Measurements from ENCODE around the gene SOX8. TPM values are rescaled to one million over a fixed set of nuclear protein-coding genes. Genes with fewer than 3 reads are reported as not detected.

Gene SOX8
- total and polyA plus RNA-seq, 10 of the 15 experiments (the other 5 are each of a cell fraction or from before 2014, with no cell fraction given), result not detected

DNA sequence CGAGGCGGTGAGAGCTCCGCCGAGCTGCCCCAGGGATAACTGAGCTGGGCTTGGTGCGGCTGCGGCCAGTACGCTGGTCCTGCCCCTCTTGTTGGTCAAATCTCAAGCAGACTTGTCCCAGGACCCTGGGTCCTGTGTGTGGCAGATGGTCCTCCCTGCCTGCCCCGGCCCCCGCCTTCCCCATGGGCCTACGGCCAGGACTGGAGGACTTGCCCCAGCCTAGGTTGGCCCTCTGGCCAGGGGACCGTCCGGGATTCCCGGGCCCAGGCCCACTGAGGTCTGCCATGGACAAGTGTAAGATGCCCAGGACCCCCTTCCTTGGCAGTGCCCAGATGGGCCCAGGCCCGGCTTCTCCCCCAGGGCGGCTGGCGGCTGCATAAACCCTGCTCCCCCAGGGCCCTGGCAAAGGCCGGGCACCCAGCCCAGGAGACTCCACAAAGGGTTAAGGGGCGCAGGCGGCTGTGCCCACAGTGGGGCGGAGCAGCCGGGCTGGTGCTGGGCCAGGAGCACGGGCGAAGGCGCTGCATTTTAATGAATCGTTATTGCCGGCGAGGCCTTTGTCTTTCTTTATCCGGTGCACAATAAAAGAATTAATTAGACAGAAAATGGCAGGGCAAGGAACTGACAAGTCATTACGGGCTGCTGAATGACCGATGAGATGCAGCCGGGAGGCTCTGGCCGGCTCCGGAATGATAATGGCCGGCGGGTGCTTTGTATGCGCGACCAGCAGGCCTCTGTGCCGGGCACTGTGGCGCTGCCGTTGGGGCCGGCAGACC lies 9.1 kb downstream of the SOX8 start:
- no peak for DNase-seq (ENCODE audit: low read depth, low spot score)
- intact Hi-C loops (cut with micrococcal nuclease; ENCODE audit: unreplicated experiment), result no loop called here
- H3K9ac ChIP-seq (ENCODE audit: control insufficient read depth, insufficient read depth, low read length), result no peak overlapping the region
- H3K79me2 ChIP-seq (ENCODE audit: control insufficient read depth, insufficient read depth, low read length), result no peaks in the 10 kb centered on the region
- no peaks in the 10 kb centered on the region for H3K4me1 ChIP-seq (ENCODE audit: control insufficient read depth, insufficient read depth, low read length)
- no peak overlapping the region for H3K4me2 ChIP-seq (ENCODE audit: control insufficient read depth, insufficient read depth)
- SMC1A ChIA-PET (ENCODE audit: uncharacterized antibody, unreplicated experiment), result no interaction called here
- H3K36me3 ChIP-seq (ENCODE audit: control insufficient read depth in 2 of 2, insufficient read depth in 2 of 2, low read length in 1 of 2), result no peaks in the 10 kb centered on the region
- no peak overlapping the region for H3K27ac ChIP-seq (ENCODE audit: control insufficient read depth, insufficient read depth)
- CTCF ChIA-PET, result no interaction called here
- TF ChIP-seq POLR2AphosphoS2 (IDR thresholded peaks at IDR 0.05; ENCODE audit: low read depth, low read length), result no peak
- TF ChIP-seq KAT2A (conservative IDR thresholded peaks at IDR 0.05; ENCODE audit: control insufficient read depth, low read depth, low read length), result no peak
- TF ChIP-seq TARDBP (IDR thresholded peaks at IDR 0.05; ENCODE audit: borderline replicate concordance), result no peak
- no peak for TF ChIP-seq STAT1 (conservative IDR thresholded peaks at IDR 0.05)
- TF ChIP-seq, protein P1, sequence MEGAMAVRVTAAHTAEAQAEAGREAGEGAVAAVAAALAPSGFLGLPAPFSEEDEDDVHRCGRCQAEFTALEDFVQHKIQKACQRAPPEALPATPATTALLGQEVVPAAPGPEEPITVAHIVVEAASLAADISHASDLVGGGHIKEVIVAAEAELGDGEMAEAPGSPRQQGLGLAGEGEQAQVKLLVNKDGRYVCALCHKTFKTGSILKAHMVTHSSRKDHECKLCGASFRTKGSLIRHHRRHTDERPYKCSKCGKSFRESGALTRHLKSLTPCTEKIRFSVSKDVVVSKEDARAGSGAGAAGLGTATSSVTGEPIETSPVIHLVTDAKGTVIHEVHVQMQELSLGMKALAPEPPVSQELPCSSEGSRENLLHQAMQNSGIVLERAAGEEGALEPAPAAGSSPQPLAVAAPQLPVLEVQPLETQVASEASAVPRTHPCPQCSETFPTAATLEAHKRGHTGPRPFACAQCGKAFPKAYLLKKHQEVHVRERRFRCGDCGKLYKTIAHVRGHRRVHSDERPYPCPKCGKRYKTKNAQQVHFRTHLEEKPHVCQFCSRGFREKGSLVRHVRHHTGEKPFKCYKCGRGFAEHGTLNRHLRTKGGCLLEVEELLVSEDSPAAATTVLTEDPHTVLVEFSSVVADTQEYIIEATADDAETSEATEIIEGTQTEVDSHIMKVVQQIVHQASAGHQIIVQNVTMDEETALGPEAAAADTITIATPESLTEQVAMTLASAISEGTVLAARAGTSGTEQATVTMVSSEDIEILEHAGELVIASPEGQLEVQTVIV (IDR thresholded peaks at IDR 0.05; ENCODE audit: borderline replicate concordance, partially characterized antibody), result no peak
- TF ChIP-seq CBX5 (IDR thresholded peaks at IDR 0.05; ENCODE audit: low read depth), result no peak
- no peak for TF ChIP-seq PML (IDR thresholded peaks at IDR 0.05; ENCODE audit: low read length)
- BruUV-seq (replicated peaks), result no TSS peak
- no peaks in the 10 kb centered on the region for H4K20me1 ChIP-seq (ENCODE audit: control insufficient read depth, insufficient read depth)
- H3K27me3 ChIP-seq (replicated peaks in 1 of 2; ENCODE audit: control insufficient read depth in 2 of 2, insufficient read depth in 2 of 2, low read length in 1 of 2), result no peaks in the 10 kb centered on the region
- in situ Hi-C loops (cut with MboI), result no loop called here
- no peak overlapping the region for H3K4me3 ChIP-seq
- RAD21 ChIA-PET (ENCODE audit: unreplicated experiment), result no interaction called here
- FAIRE-seq, result no peak
- WGBS (ENCODE audit: insufficient coverage, insufficient replicate concordance, low lambda C conversion rate, missing lambda C conversion rate), result 73% methylated on average over 41 of the region's 41 CpGs
- H2AFZ ChIP-seq (ENCODE audit: control insufficient read depth, low read depth, low read length), result no peak overlapping the region
- ATAC-seq, result no peak
- POLR2A ChIA-PET, result no interaction called here
- H3K9me3 ChIP-seq (replicated peaks; ENCODE audit: control insufficient read depth, insufficient read depth, low read length), result no peaks in the 10 kb centered on the region

Data from GM12878 (cell line).